Neural cell (in vitro differentiated cells): Measurements from ENCODE around the gene PLEKHG7. TPM values are rescaled to one million over a fixed set of nuclear protein-coding genes. Genes with fewer than 3 reads are reported as not detected.

Source experiments
- H2AFZ ChIP-seq: fragments of 200-600, 300-800 bp; sonication (generic), shearing (Covaris generic); 2 replicates; pipeline ENCODE4 v1.6.0; 2014; ENCODE audit warnings: low read depth, mild to moderate bottlenecking, antibody characterized with exemption, low read length, moderate library complexity
- H3F3A ChIP-seq: fragments of 200-600 bp; shearing (Covaris generic); 2 replicates; pipeline ENCODE4 v1.6.1; 2016; ENCODE audit warnings: mild to moderate bottlenecking, moderate library complexity, mixed read lengths, antibody characterized with exemption, low read length; ENCODE audit not compliant: insufficient read depth, poor library complexity, severe bottlenecking
- H3K27ac ChIP-seq: fragments of 200-600, 300-800 bp; sonication (generic), shearing (Covaris generic); 2 replicates; pipeline ENCODE4 v1.5.1; 2014; ENCODE audit warnings: mild to moderate bottlenecking, low read length, moderate library complexity
- H3K27me3 ChIP-seq: fragments of 300-800, 200-600 bp; sonication (generic), shearing (Covaris generic); 2 replicates; pipeline ENCODE4 v1.6.0; 2014; ENCODE audit warnings: mild to moderate bottlenecking, low read depth, low read length, moderate library complexity; ENCODE audit not compliant: insufficient read depth
- H3K36me3 ChIP-seq: fragments of 300-800, 200-600 bp; sonication (generic), shearing (Covaris generic); 2 replicates; pipeline ENCODE4 v1.5.1; 2014; ENCODE audit warnings: mild to moderate bottlenecking, antibody characterized with exemption, low read length, moderate library complexity; ENCODE audit not compliant: insufficient read depth
- H3K4me2 ChIP-seq: fragments of 300-800, 200-600 bp; sonication (generic), shearing (Covaris generic); 2 replicates; pipeline ENCODE4 v1.6.0; 2014; ENCODE audit warnings: mild to moderate bottlenecking, low read length
- H3K4me3 ChIP-seq: fragments of 300-800, 200-600 bp; sonication (generic), shearing (Covaris generic); 2 replicates; pipeline ENCODE4 v1.5.1; 2014; ENCODE audit warnings: mild to moderate bottlenecking, low read length, moderate library complexity
- H3K79me2 ChIP-seq: fragments of 200-600 bp; shearing (Covaris generic); replicated peaks from 2 replicates; pipeline ENCODE4 v1.6.0; 2014; ENCODE audit warnings: mild to moderate bottlenecking, low read length, moderate library complexity; ENCODE audit not compliant: insufficient read depth
- H3K9ac ChIP-seq: fragments of 300-800, 200-600 bp; sonication (generic), shearing (Covaris generic); 2 replicates; pipeline ENCODE4 v1.6.1; 2016; ENCODE audit warnings: mild to moderate bottlenecking, low read length, mixed read lengths
- H3K9me2 ChIP-seq: fragments of 200-600 bp; shearing (Covaris generic); 2 replicates; pipeline ENCODE4 v1.6.1; 2016; ENCODE audit warnings: mild to moderate bottlenecking, low read length, mixed read lengths; ENCODE audit not compliant: insufficient read depth
- H3K9me3 ChIP-seq: fragments of 200-600, 300-800 bp; sonication (generic), shearing (Covaris generic); 2 replicates; pipeline ENCODE4 v1.6.1; 2016; ENCODE audit warnings: mild to moderate bottlenecking, mixed run types, low read length, moderate library complexity, mixed read lengths
- H4K20me1 ChIP-seq: fragments of 200-600 bp; shearing (Covaris generic); 2 replicates; pipeline ENCODE4 v1.6.1; 2016; ENCODE audit warnings: mild to moderate bottlenecking, mixed run types; ENCODE audit not compliant: insufficient read depth
- EP300 ChIP-seq: fragments of 450-650 bp; conservative IDR thresholded peaks from 2 replicates; pipeline ENCODE4 v1.6.1; 2014; ENCODE audit warnings: antibody characterized with exemption, mild to moderate bottlenecking, moderate library complexity; ENCODE audit not compliant: poor library complexity, severe bottlenecking
- EZH2 ChIP-seq: fragments of 200-600, 300-800 bp; shearing (Covaris generic), sonication (generic); IDR thresholded peaks from 2 replicates; pipeline ENCODE4 v1.6.1; 2014; ENCODE audit warnings: antibody characterized with exemption, low read length, borderline replicate concordance, mild to moderate bottlenecking; ENCODE audit not compliant: insufficient read depth, poor library complexity, severe bottlenecking
- MXI1 ChIP-seq: fragments of 450-650 bp; conservative IDR thresholded peaks from 2 replicates; pipeline ENCODE4 v1.6.1; 2014; ENCODE audit warnings: antibody characterized with exemption, mild to moderate bottlenecking; ENCODE audit not compliant: poor library complexity, severe bottlenecking
- POLR2AphosphoS5 ChIP-seq: IDR thresholded peaks from 2 replicates; pipeline ENCODE4 v1.6.1; 2012
- RAD21 ChIP-seq: fragments of 450-650 bp; conservative IDR thresholded peaks from 2 replicates; pipeline ENCODE4 v1.6.1; 2014; ENCODE audit warnings: antibody characterized with exemption, mild to moderate bottlenecking, moderate library complexity
- SMC3 ChIP-seq: fragments of 450-650 bp; conservative IDR thresholded peaks from 2 replicates; pipeline ENCODE4 v1.6.1; 2014; ENCODE audit warnings: antibody characterized with exemption, mild to moderate bottlenecking, moderate library complexity; ENCODE audit not compliant: poor library complexity
- TAF1 ChIP-seq: IDR thresholded peaks from 2 replicates; pipeline ENCODE4 v1.6.1; 2012; ENCODE audit warnings: low read depth
- polyA plus RNA-seq: library from polyadenylated mRNA; depleted of rRNA; stranded (reverse); fragments of >200 nt; gene quantifications from 2 replicates; pipeline ENCODE4 v1.2.3, GENCODE V29; 2014
- TF ChIP-seq, protein P1 (sequence below): fragments of 450-650 bp; IDR thresholded peaks from 2 replicates; pipeline ENCODE4 v1.5.1; 2014; ENCODE audit warnings: antibody characterized with exemption, mild to moderate bottlenecking, moderate library complexity; ENCODE audit not compliant: poor library complexity, severe bottlenecking
- TF ChIP-seq, protein P2 (sequence below): IDR thresholded peaks from 2 replicates; pipeline ENCODE4 v1.6.1; 2012; ENCODE audit warnings: borderline replicate concordance

Gene PLEKHG7
- polyA plus RNA-seq, 1 donor from 2014 or later: not detected

DNA sequence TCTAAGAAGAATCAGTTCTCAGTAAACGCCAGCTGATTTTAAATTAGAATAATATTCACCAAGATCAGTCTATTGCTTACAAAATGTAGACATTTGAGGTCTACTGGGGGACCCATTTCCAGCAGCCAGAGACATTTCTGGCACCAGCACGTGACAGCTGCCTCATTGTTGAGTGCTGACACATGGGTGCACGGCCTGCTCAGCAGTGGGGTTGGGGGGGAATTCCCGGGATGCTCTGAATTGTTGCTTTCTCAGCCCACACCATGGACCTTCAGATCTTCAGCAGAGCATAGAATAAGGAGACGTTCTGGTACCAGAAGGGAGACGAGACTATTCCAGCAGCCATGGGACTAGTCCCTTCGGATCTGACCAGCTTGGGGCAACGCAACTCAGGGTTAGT is 18.3 kb downstream of the PLEKHG7 start:
- H3F3A ChIP-seq: no peaks in the 10 kb centered on the region
- H4K20me1 ChIP-seq: no peaks in the 10 kb centered on the region
- H3K4me3 ChIP-seq: no peak overlapping the region
- H3K79me2 ChIP-seq: no peaks in the 10 kb centered on the region
- no peaks in the 10 kb centered on the region for H3K27me3 ChIP-seq
- TF ChIP-seq EP300 (no peak), MXI1 (no peak), POLR2AphosphoS5 (no peak), SMC3 (no peak), EZH2 (no peak), RAD21 (no peak)
- TF ChIP-seq, protein P1, sequence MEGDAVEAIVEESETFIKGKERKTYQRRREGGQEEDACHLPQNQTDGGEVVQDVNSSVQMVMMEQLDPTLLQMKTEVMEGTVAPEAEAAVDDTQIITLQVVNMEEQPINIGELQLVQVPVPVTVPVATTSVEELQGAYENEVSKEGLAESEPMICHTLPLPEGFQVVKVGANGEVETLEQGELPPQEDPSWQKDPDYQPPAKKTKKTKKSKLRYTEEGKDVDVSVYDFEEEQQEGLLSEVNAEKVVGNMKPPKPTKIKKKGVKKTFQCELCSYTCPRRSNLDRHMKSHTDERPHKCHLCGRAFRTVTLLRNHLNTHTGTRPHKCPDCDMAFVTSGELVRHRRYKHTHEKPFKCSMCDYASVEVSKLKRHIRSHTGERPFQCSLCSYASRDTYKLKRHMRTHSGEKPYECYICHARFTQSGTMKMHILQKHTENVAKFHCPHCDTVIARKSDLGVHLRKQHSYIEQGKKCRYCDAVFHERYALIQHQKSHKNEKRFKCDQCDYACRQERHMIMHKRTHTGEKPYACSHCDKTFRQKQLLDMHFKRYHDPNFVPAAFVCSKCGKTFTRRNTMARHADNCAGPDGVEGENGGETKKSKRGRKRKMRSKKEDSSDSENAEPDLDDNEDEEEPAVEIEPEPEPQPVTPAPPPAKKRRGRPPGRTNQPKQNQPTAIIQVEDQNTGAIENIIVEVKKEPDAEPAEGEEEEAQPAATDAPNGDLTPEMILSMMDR: no peak
- no peaks in the 10 kb centered on the region for H3K9me2 ChIP-seq
- H3K9ac ChIP-seq: no peak overlapping the region
- no peaks in the 10 kb centered on the region for H3K9me3 ChIP-seq
- H3K4me2 ChIP-seq: no peak overlapping the region
- H3K36me3 ChIP-seq: no peaks in the 10 kb centered on the region
- H3K27ac ChIP-seq: no peak overlapping the region
- H2AFZ ChIP-seq: no peak overlapping the region

DNA sequence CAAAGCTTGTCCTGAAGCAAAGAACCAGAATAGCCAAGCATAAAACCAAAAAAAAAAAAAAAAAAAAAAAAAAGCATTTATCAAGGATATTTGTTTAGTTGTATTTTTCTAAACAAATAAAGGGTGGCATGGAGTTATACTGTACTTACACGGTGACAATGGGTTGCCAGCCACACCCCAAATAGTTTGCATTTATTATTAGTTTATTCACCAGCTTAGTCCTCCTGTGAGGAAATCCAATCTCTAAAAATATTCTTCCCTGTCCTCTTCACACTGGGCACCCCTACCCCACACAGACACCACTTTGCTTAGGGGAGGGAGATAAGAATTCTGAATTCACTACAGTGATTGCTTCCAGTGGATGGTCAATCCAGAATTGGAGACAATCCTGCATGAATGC is 18.9 kb downstream of the PLEKHG7 start:
- Histone ChIP-seq H3K4me3 (no peak overlapping the region), H3K4me2 (no peak overlapping the region), H4K20me1 (no peaks in the 10 kb centered on the region), H3K27ac (no peak overlapping the region), H3K79me2 (no peaks in the 10 kb centered on the region), H3F3A (no peaks in the 10 kb centered on the region), H3K27me3 (no peaks in the 10 kb centered on the region), H3K36me3 (no peaks in the 10 kb centered on the region), H3K9me2 (no peaks in the 10 kb centered on the region), H2AFZ (no peak overlapping the region), H3K9ac (no peak overlapping the region), H3K9me3 (no peaks in the 10 kb centered on the region)
- TF ChIP-seq EP300: no peak
- TF ChIP-seq, protein P1: no peak
- TF ChIP-seq TAF1: no peak
- no peak for TF ChIP-seq RAD21
- no peak for TF ChIP-seq EZH2
- TF ChIP-seq MXI1: no peak
- TF ChIP-seq, protein P2, sequence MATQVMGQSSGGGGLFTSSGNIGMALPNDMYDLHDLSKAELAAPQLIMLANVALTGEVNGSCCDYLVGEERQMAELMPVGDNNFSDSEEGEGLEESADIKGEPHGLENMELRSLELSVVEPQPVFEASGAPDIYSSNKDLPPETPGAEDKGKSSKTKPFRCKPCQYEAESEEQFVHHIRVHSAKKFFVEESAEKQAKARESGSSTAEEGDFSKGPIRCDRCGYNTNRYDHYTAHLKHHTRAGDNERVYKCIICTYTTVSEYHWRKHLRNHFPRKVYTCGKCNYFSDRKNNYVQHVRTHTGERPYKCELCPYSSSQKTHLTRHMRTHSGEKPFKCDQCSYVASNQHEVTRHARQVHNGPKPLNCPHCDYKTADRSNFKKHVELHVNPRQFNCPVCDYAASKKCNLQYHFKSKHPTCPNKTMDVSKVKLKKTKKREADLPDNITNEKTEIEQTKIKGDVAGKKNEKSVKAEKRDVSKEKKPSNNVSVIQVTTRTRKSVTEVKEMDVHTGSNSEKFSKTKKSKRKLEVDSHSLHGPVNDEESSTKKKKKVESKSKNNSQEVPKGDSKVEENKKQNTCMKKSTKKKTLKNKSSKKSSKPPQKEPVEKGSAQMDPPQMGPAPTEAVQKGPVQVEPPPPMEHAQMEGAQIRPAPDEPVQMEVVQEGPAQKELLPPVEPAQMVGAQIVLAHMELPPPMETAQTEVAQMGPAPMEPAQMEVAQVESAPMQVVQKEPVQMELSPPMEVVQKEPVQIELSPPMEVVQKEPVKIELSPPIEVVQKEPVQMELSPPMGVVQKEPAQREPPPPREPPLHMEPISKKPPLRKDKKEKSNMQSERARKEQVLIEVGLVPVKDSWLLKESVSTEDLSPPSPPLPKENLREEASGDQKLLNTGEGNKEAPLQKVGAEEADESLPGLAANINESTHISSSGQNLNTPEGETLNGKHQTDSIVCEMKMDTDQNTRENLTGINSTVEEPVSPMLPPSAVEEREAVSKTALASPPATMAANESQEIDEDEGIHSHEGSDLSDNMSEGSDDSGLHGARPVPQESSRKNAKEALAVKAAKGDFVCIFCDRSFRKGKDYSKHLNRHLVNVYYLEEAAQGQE: no peak
- no peak for TF ChIP-seq POLR2AphosphoS5
- TF ChIP-seq SMC3: no peak
